HL-60 (cell line): ENCODE data around the gene PLPP3.

Source experiments
- DNase-seq, 2 experiments: peaks; one replicate each; pipeline ENCODE4 v3.0.0-alpha.2; 2010 to 2020; ENCODE audit warnings: low read depth in 1 of 2, low spot score in 1 of 2
- H3K27ac ChIP-seq: fragments of 250-450 bp; sonication (Bioruptor Pico); replicated peaks from 2 replicates; pipeline ENCODE4 v1.5.1; 2020; ENCODE audit warnings: mild to moderate bottlenecking, moderate library complexity
- H3K27me3 ChIP-seq: fragments of 250-450 bp; sonication (Bioruptor Pico); 2 replicates; pipeline ENCODE4 v1.5.1; 2021; ENCODE audit warnings: mild to moderate bottlenecking, moderate library complexity; ENCODE audit not compliant: insufficient read depth, poor library complexity, severe bottlenecking
- H3K4me3 ChIP-seq: replicated peaks from 2 replicates; pipeline ENCODE4 v1.5.1; 2011; ENCODE audit warnings: mild to moderate bottlenecking, control low read depth, low read length; ENCODE audit not compliant: insufficient read depth
- CTCF ChIP-seq: IDR thresholded peaks from one replicate; pipeline ENCODE4 v1.5.1; 2011; ENCODE audit warnings: low read length, control low read depth, inconsistent platforms; ENCODE audit not compliant: insufficient read depth
- GABPA ChIP-seq: IDR thresholded peaks from 2 replicates; pipeline ENCODE4 v1.6.1; 2012; ENCODE audit warnings: low read depth
- POLR2AphosphoS5 ChIP-seq: IDR thresholded peaks from 2 replicates; pipeline ENCODE4 v1.6.1; 2012; ENCODE audit warnings: low read depth
- REST ChIP-seq: IDR thresholded peaks from 2 replicates; pipeline ENCODE4 v1.6.1; 2012; ENCODE audit warnings: low read depth; ENCODE audit not compliant: insufficient replicate concordance
- SPI1 ChIP-seq: IDR thresholded peaks from 2 replicates; pipeline ENCODE4 v1.6.1; 2012; ENCODE audit warnings: low read depth, mild to moderate bottlenecking, borderline replicate concordance

PLPP3 gene

GRCh38 chr1:56548571-56548970 lies 30.8 kb downstream of the PLPP3 start:
- TF ChIP-seq POLR2AphosphoS5 (no peak), SPI1 (no peak), REST (no peak), CTCF (no peak), GABPA (no peak)
- DNase-seq = no peak
- no peak overlapping the region for H3K27ac ChIP-seq

GRCh38 chr1:56547977-56548376 lies 31.4 kb downstream of the PLPP3 start:
- DNase-seq = no peak
- Histone ChIP-seq H3K27me3 (peaks cover 6% of the 10 kb centered on the region), H3K4me3 (no peak overlapping the region), H3K27ac (no peak overlapping the region)
- TF ChIP-seq SPI1 (no peak), CTCF (no peak), REST (no peak), GABPA (no peak), POLR2AphosphoS5 (no peak)

More at GRCh38 chr1:56548571-56548970, 30.8 kb downstream of the PLPP3 start:
- H3K4me3 ChIP-seq = no peak overlapping the region
- H3K27me3 ChIP-seq = peaks cover 6% of the 10 kb centered on the region

- Histone ChIP-seq H3K27me3 (peaks cover 6% of the 10 kb centered on the region), H3K27ac (no peak overlapping the region), H3K4me3 (no peak overlapping the region)
- TF ChIP-seq GABPA = no peak
- no peak for TF ChIP-seq CTCF
- TF ChIP-seq REST = no peak
- TF ChIP-seq SPI1 = no peak
- TF ChIP-seq POLR2AphosphoS5 = no peak
- DNase-seq = no peak
Observed at GRCh38 chr1:56547473-56547872, 31.9 kb downstream of the PLPP3 start.
